HG03135 (cell line): ENCODE data around the gene PSAP.
A peak's percentile ranks its signal among the peaks of the same experiment; 100 is the strongest.

ENCODE experiments used
- ATAC-seq: cut with Tn5 transposase; IDR thresholded peaks from one replicate; pipeline ENCODE4 v1.9.1; 2021; ENCODE audit warnings: mild to moderate bottlenecking, moderate library complexity; ENCODE audit not compliant: unreplicated experiment

The PSAP gene

GRCh38 chr10:71811351-71811750, 39.7 kb downstream of the PSAP start:
- no peak for ATAC-seq

DNA sequence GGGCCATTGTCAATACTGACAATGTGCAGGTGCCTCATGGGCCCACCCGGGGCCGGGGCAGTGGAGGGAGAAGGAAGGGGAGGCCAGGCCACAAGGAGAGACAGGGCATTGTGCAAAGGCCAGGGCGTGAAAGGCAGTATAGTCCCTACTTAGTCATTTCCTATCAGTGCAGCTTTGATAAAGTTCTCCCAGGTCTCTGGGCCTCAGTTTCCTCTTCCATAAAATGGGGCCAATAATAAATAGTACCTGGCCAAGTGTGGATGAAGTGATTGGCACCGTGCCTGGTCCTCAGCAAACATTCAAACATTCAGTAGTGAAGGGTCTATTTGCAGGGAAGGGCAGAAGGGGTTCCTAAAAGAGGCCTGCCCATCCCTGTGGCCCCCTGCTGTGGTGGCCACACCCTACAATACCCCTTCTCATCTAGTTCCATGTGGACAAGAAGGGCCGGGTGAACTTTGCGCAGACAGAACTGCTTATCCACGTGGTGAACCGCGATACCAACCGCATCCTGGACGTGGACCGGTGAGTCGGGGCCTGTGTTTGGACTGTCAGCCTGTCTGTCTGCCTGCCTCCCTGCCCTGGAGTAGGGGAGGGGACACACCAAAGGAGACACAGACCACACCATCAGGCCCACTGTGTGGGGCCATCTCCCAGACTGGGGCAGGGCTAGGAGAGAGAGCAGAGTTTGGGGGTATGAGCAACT, 40.9 kb downstream of the PSAP start:
- no peak for ATAC-seq

DNA sequence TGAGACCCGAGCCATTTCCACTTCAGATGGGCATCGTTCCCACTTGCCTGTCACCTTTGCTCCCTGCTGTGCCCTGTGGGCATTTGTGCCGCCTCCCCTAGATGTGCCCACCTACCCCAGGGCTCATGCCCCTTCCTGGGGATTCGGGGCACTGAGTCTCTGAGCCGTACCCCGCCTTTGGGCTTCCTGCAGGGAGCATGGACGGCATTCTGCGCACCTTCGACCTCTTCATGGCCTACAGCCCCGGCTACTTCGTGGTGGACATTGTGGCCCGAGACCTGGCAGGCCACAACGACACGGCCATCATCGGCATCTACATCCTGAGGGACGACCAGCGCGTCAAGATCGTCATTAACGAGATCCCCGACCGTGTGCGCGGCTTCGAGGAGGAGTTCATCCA, 41.4 kb downstream of the PSAP start:
- ATAC-seq = no peak

DNA sequence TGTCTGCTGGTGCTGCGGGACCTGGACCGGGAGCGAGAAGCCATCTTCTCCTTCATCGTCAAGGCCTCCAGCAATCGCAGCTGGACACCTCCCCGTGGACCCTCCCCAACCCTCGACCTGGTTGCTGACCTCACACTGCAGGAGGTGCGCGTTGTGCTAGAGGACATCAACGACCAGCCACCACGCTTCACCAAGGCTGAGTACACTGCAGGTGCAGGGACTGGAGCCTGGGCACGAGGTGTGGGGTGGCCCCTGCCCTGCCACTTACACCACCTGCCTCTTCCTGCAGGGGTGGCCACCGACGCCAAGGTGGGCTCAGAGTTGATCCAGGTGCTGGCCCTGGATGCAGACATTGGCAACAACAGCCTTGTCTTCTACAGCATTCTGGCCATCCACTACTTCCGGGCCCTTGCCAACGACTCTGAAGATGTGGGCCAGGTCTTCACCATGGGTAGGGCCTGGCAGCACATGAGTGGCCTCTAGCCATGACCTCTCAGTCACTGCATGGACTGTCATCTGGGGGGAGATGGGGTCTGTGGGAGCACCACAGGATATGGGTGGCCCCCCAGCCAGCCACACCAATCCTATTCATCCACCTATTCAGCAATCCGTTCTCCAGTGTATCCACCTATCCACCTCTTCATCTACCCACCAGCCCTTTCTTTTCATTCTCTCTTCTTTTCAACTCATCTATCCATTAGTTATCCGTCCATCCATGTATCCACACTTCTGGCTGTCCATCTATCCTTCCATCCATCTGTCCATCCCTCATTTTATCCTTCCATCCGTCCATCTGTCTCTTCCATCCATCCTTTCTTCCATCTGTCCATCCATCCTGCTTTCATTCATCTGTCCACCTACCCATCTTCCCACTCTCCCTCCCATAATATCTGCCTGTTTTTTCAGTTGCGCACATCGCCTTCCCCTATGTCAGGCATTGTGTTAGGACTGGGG, 43.2 kb downstream of the PSAP start:
- no peak for ATAC-seq

DNA sequence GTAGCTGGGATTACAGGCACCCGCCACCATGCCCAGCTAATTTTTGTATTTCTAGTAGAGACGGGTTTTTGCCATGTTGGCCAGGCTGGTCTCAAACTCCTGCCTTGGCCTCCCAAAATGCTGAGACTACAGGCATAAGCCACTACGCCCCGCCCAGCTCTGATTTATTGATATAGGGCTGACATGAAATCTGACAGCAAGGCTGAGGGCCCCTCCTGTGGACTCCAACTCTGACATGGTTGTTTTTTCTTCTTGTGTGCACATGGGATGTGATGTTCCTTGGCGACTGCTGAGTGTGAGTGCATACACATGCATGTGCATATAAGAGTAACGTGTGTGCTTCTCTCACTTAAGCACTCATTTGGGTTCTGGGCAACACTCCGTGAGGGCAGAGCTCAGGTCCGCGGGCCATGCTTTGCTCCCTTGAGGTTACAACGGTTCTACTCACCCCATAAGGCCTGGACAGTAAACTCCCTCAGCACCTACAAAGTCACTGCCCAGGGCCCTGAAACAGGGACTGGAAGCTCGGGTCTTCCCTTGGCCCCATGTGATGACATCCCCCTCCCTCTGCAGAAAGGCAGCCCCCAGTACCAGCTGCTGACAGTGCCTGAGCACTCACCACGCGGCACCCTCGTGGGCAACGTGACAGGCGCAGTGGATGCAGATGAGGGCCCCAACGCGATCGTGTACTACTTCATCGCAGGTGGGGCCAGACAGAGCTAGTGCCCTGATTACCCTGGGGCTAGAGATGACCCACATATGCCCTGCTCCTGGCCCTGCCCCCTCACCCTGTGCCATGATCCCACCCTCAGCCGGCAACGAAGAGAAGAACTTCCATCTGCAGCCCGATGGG, 44.1 kb downstream of the PSAP start:
- ATAC-seq = no peak

DNA sequence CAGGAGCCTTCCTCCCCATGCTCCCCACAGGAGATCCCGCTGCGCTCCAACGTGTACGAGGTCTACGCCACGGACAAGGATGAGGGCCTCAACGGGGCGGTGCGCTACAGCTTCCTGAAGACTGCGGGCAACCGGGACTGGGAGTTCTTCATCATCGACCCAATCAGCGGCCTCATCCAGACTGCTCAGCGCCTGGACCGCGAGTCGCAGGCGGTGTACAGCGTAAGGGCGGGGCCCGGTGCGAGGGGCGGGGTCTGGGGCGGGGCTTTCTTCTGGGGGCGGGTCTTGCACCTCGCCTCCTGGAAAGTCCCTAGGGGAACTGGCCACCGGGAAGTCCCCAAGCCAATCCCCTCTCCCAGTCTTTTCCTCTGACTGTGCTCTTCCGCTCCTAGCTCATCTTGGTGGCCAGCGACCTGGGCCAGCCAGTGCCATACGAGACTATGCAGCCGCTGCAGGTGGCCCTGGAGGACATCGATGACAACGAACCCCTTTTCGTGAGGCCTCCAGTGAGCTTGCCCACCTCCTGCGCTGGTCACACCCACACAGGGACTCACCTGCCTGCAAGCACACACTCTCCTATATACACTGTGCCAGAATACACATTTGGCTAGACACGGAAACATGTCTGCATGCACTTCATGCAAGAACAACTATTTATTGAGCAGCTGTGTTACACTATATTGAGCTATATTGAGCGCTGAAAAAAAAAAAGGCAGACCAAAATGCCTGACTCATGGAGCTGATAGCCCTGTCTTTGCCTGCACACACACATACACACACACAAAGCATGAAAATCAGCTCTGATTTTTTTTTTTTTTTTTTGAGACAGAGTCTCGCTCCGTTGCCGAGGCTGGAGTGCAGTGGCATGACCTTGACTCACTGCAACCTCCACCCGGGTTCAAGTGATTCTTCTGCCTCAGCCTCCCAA, 45.0 kb downstream of the PSAP start:
- no peak for ATAC-seq

DNA sequence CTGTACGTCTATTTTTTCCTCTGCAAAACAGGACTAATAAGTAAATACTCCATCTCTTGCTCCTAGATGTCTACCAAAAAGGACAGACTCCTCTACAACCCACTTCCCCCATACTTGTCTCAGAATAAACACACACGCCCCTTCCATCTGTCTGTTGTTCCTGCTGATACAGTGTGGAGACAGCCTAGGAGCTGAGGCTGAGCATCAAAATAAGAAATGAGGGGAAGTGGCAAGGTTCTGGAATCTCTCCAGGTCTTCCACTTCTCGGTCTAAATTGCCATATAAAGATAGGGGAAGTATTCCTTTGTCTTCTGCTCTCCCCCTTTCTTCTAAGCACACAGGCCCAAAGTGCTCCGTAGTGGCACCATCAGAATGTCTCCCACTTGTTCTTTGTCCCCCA, 47.0 kb downstream of the PSAP start:
- no peak for ATAC-seq

DNA sequence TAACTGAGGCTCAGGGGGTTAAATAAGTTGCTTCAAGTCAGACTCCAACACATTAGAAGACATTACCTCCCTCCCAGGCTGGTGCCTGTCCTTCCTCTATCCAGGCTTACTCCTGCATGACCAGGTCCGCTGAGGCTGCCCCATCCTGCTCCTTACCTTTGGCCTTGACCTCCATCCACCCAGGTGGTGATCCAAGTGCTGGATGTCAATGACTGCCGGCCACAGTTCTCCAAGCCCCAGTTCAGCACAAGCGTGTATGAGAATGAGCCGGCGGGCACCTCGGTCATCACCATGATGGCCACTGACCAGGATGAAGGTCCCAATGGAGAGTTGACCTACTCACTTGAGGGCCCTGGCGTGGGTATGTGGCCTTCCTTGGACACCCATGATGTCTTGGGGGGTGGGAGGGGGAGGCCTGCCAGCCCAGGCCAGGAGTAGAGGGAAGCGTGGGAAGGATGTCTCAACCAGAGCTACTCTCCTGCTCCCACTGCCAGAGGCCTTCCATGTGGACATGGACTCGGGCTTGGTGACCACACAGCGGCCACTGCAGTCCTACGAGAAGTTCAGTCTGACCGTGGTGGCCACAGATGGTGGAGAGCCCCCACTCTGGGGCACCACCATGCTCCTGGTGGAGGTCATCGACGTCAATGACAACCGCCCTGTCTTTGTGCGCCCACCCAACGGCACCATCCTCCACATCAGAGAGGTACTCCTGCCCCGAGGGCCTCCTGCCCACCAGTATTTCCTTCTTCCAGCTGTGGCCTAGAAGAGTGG, 48.1 kb downstream of the PSAP start:
- no peak for ATAC-seq

- ATAC-seq = no peak
Observed at GRCh38 chr10:71802235-71802634, 48.8 kb downstream of the PSAP start.

DNA sequence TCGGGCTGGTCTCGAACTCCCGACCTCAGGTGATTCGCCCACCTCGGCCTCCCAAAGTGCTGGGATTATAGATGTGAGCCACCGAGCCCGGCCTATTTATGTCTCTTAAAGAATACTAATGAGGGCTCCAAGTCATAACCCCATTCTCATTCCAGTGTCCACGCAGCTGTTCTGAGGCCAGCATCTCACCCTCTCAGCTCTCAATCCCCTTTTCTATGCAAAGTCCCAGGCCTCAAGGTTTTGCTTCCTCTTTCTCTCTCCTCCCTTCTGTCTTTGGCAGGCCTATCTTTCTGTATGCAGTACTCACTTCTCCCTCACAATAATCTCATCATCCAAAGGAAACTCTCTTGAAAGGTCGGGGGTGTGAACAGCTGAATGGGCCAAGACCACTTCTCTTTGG, 49.7 kb downstream of the PSAP start:
- ATAC-seq = peak; percentile 92

DNA sequence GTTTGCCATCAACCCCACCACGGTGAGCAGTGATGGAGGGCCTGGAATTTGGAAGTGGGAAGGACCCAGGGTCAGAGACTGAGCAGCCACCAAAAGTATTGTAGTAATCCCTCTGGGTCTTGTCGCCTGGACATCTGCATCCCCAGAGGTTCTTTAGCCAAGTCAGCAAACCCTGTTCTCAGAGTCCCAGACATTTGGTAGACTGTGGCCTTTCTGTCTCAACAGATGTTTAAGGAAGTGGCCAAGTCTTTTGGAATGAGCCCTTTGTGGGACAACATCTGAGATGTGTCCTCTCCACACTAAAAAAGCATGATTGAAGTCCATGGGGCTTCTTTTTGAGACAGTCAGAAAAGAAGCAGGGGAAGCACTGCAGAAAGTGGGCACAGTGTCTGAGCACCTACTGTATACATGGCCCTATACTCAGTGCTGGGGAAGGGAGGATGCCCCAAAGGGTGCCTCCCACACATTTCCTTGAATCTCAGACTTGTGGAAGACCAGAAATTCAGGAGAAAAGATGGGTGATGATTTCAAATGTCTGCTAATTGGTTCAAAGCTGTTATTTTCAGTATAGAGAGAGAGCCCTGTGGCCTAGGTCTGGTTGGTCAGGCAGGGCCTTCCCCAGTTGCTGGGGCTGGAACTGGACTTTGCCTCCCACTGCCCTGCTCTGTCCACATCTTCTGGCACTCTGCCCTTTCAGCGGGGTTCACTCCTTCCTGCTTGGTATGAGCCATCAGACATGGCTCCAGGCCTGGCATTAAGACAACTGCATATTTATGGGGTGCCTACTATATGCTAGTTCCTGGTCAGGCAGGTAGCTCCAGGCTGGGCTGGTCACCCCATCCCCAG, 51.2 kb downstream of the PSAP start:
- ATAC-seq = no peak

GRCh38 chr10:71799112-71799511, 51.9 kb downstream of the PSAP start:
- ATAC-seq = no peak

- no peak for ATAC-seq
Observed at GRCh38 chr10:71798308-71798624, 52.8 kb downstream of the PSAP start.

GRCh38 chr10:71797533-71798307, 53.3 kb downstream of the PSAP start:
- ATAC-seq = no peak

GRCh38 chr10:71796749-71797405, 54.2 kb downstream of the PSAP start:
- no peak for ATAC-seq

- no peak for ATAC-seq
Observed at GRCh38 chr10:71795248-71795647, 55.8 kb downstream of the PSAP start.

GRCh38 chr10:71790749-71791440, 60.2 kb downstream of the PSAP start:
- no peak for ATAC-seq
